Ovary (tissue), 3 donors: ENCODE data around the gene RASA2.

Experiments
- CTCF ChIP-seq, 3 donors: fragments of 450-650 bp in 2 of 3; fragments of 200-600 bp in 1 of 3; IDR thresholded peaks; one replicate each; pipeline versions ENCODE4 v1.5.1 to v1.8.0; 2016 to 2022; ENCODE audit warnings: antibody characterized with exemption in 3 of 3, mild to moderate bottlenecking in 1 of 3
- POLR2A ChIP-seq: fragments of 450-650 bp; IDR thresholded peaks from one replicate; pipeline ENCODE4 v1.6.1; 2017; ENCODE audit warnings: antibody characterized with exemption, mild to moderate bottlenecking, moderate library complexity
- donor health status: DM: no; HTN: no; CAD: no.

DNA sequence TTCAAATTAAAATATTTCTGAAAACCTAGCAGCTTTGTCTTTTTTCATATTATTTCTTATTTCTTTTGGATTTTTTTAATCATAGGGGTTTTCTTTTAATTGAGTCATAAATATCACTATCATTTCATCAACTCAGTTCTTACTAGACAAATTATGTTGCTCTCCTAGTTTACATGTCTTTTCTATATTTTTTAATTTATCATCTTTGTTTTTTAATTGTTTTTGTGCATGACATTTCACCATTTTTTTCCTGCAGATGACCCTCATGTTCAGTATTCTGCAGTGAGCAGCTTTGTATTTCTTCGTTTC lies 89.9 kb downstream of the RASA2 start:
- no peak for TF ChIP-seq CTCF (IDR thresholded peaks at IDR 0.05)
- TF ChIP-seq POLR2A = no peak
